HG02852 (cell line): ENCODE measurements around the gene CEP170.
A peak's percentile ranks its signal among the peaks of the same experiment; 100 is the strongest.
"Not testable (repeated sequence)": the region's sequence is repeated elsewhere in the genome, so short reads cannot be mapped to it uniquely, and the experiment has no call there.

ENCODE experiments used
- ATAC-seq: cut with Tn5 transposase; IDR thresholded peaks from one replicate; pipeline ENCODE4 v1.9.1; 2021; ENCODE audit warnings: mild to moderate bottlenecking, moderate library complexity; ENCODE audit not compliant: unreplicated experiment

The CEP170 gene

DNA sequence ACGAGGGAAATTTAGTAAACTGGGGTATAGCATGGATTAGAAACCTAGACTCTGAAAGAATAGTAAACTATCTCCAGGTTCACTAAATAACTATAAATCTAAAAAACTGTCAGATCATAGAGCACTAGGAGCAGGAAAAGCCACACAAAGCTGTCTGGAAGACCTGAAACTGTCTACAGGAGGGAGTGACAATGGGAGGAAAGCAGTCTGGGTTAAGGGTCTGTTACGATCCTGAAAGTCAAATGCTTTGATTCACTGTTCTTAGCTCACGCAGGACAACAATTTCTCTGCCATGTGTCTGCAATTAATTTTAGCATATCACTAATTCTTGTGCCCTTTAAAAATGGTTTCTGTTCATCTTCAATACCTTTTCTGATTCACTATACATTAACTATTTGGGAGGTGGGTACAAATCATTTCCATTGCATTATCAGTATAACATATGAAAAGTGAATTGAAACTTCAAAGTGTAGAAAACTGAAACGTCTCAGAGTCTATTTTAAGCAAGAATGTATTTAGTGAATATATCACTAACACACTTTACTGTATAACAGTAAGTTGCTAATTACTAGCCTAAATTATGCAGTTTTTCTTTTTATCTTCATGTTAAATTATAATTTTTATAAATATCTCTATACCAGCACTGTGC lies 18.4 kb downstream of the CEP170 start:
- ATAC-seq: peak; percentile 61

- ATAC-seq: no peak
These were observed 20.0 kb downstream of the CEP170 start for GRCh38 chr1:243234978-243235647.

GRCh38 chr1:243233908-243234307 lies 21.2 kb downstream of the CEP170 start:
- ATAC-seq: no peak

- no peak for ATAC-seq
These were observed 24.2 kb downstream of the CEP170 start for GRCh38 chr1:243230914-243231313.

GRCh38 chr1:243229526-243229925 lies 25.6 kb downstream of the CEP170 start:
- ATAC-seq: no peak

- ATAC-seq: no peak
These were observed 27.5 kb downstream of the CEP170 start for GRCh38 chr1:243227622-243228021.

DNA sequence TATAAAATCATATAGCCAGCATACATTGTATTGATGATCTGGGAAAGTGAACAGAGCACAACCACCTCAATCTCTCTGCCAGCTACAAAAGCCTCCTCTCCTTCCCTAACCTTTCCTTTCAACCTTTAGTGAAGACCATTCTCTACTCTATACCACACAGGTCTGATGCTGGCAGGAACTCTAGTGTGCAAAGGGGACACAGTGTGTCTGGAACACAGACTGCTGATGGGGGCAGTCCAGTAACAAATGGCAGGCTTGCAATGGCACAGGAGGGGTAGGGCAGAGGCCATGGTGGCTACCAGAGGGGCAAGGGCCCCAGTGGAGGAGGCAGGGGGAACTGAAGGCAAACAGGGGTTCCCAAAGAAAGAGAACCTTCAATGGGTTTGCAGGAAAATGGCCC lies 37.0 kb downstream of the CEP170 start:
- no peak for ATAC-seq

DNA sequence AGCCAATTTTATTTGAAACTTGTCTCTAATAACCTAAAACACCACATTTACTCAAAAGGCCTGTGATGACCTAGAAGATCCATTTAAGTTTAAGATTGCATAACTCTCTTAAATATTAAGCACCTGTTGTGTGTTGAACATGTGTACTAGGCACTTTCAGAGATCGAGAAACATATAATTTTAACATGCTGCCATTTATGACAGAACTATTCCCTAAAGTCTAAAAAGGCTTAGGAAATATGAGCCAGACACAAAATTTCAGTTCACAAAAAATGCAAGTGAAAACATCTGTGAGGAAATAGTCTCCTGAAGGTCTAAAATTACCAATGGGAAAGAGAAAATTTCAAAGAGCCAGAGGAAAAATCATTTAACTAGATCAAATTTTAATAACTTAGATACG lies 37.7 kb downstream of the CEP170 start:
- ATAC-seq: no peak

DNA sequence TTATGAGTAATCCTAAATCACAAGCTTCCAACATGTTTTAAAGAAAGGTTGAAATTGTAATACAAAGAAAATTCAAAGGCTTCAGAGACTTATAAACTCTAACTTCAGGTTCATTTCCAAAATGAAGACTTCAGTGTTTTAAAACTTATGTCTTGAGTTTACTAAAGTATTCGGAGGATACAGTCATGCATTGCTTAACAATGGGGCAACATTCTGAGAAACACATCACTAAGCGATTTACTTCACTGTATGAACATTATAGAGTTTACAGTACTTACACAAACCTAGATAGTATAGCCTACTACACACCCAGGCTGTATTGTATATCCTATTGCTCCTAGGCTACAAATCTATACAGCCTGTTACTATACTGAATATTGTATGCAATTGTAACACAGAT lies 38.3 kb downstream of the CEP170 start:
- no peak for ATAC-seq

- ATAC-seq: not testable (repeated sequence)
These were observed 39.7 kb downstream of the CEP170 start for GRCh38 chr1:243215276-243215875.

GRCh38 chr1:243213045-243213787 lies 41.9 kb downstream of the CEP170 start:
- ATAC-seq: no peak

DNA sequence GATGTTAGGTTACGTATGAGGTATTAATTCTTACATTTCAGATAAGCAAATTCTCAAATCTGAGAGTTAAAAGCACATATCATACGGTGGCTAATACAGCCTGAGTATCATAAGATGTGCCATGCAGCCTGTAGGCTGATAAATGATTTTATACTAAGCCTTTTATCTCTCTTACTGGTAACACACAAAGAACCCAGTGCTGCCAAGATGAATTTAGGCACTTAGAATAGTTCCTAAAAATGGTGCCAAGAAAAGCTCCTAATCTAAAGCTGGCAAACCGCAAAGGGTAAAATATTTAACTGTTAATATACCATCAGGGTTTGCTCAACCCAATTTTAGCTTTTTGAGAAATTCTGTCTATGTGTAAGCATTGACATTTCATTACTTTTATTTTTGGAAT lies 43.1 kb downstream of the CEP170 start:
- not testable (repeated sequence) for ATAC-seq

- not testable (repeated sequence) for ATAC-seq
These were observed 50.0 kb downstream of the CEP170 start for GRCh38 chr1:243205026-243205501.

DNA sequence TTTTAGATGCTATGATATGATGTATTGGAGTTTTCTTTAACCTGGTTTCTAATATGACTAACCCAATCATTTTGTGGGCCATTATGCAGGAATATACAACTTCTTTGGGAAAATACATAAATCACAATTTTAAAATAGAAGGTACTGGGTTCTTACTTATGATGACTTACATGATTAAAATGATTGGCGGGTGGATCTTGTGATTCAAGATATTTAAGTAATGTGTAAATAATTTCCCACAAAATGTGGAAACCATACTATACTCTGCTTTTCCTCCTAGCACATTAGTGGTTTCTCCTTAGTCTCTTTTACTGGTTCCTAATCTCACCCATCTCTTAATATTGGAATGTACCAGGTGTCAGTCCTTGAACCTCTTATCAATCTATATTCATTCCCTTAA lies 50.7 kb downstream of the CEP170 start:
- ATAC-seq: not testable (repeated sequence)

DNA sequence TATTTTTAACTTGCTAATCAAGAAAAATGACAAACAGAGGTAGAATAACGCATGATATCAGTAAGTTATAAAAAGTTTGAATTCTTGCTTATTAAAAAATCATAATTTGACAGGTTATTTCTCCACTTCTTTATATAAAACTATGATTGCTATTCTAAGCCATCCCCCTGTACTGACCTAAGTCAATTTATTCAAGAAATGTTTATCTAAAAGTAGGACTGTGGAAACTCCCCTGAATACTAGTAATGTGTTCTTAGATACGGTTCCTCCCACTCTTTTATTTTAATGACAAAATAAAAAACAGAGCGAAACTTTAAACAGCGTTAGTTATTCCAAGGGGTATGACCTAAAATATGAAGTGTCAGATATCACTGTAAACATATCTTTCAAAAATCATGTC lies 51.9 kb downstream of the CEP170 start:
- not testable (repeated sequence) for ATAC-seq

- ATAC-seq: not testable (repeated sequence)
These were observed 53.8 kb downstream of the CEP170 start for GRCh38 chr1:243201316-243201715.

GRCh38 chr1:243197524-243197923 lies 57.6 kb downstream of the CEP170 start:
- not testable (repeated sequence) for ATAC-seq

DNA sequence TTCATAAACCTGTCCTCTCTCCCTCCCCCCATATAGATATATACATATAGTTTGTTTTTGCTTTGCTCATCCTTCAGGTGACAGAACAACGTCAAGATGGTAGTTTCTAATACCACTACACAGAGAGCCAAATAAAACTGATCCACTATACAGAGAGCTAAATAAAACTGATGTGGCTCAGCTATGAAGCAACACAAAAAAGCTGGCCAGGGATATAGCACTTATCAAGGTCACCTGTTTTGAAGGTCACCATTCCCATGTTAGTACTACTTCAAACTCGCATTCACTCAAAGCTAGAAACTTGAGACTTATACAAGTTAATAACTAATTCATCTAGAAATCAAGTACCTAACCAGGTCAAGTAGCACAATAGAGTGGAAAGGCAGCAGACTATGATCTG lies 61.8 kb downstream of the CEP170 start:
- not testable (repeated sequence) for ATAC-seq

DNA sequence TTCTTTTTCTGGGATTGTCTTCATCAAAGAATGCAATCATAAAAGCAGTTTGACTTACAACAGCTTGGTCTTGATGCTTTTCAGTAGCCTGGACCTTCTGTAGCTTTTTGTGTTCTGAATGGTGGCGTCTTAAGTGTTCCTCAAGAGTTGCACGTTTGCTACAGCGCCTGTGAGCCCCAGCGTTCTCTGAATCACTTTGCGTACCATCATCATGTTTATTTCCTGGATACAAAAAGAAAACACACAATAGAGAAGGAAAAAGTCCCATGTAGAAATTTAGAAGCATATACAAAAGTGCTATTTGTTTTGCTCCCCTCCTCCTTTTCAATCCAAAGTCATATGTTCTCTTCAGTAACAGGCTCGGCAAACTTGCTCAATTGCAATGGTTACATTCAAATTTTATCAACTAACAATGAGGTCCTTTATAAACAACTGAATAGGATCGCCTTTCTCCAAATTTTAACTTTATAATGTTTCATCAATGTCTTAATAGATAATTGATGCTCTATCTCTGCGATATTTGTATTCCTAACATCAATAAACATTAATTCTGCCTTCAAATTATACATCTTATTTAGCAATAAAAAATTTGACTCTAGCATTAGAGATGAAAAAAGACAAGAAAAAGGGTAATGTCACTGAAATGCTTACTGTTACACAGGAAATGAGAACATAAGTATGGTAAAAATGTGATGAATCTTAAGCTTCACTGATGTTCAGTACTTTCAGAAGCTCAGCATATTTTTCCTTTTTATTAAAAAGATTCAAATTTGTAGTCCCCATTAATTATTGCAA lies 68.7 kb downstream of the CEP170 start:
- not testable (repeated sequence) for ATAC-seq

DNA sequence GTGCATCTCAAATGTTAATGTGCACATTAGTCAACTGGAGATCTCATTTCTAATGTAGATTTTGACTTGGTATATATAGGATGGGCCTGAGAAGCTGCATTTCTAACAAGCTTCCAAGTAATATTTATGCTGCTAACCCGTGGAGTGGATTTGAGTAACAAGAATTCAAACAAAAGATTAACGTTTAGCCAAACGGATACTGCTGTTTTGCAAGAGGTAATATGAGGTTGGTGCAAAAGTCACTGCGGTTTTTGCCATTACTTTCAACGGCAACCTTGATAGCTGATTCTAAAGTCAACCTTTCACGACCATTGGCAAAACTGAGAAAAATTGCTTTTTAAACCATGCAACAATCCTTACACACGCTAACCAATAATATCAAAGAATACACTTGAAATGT lies 70.3 kb downstream of the CEP170 start:
- not testable (repeated sequence) for ATAC-seq

- not testable (repeated sequence) for ATAC-seq
These were observed 71.4 kb downstream of the CEP170 start for GRCh38 chr1:243183661-243184060.
